ENCODE results near the gene UBE2D1. TPM values are rescaled to one million over a fixed set of nuclear protein-coding genes. Genes with fewer than 3 reads are reported as not detected.

The UBE2D1 gene
- total and polyA plus RNA-seq, 2 donors (not counting 1 experiment from before 2014, with no cell fraction given) = 12.1 to 21.4 TPM

GRCh38 chr10:58299580-58299979 lies 35.2 kb upstream of the UBE2D1 start:
- peak; percentile 43 to 69 for DNase-seq (ENCODE audit: low read depth in 2 of 2)
- H3K36me3 ChIP-seq (ENCODE audit: control insufficient read depth, insufficient read depth, low read length) = no peaks in the 10 kb centered on the region
- H3K9me3 ChIP-seq (ENCODE audit: control insufficient read depth, insufficient read depth, low read depth, low read length) = no peaks in the 10 kb centered on the region
- no peaks in the 10 kb centered on the region for H4K20me1 ChIP-seq (ENCODE audit: control insufficient read depth, extremely low read depth, insufficient read depth, low read length)
- H3K4me3 ChIP-seq (replicated peaks in 1 of 4; ENCODE audit: control extremely low read depth in 1 of 4, insufficient read depth in 1 of 4, low read depth in 3 of 4, low read length in 4 of 4) = no peak overlapping the region
- H3K9ac ChIP-seq (ENCODE audit: insufficient read depth, low read length) = no peak overlapping the region
- no peak overlapping the region for H3K27ac ChIP-seq (ENCODE audit: insufficient read depth, low read length)
- no peak overlapping the region for H2AFZ ChIP-seq (ENCODE audit: low read length)
- TF ChIP-seq EZH2 (IDR thresholded peaks at IDR 0.05; ENCODE audit: low read length, missing control alignments) = no peak
- TF ChIP-seq, protein P1, sequence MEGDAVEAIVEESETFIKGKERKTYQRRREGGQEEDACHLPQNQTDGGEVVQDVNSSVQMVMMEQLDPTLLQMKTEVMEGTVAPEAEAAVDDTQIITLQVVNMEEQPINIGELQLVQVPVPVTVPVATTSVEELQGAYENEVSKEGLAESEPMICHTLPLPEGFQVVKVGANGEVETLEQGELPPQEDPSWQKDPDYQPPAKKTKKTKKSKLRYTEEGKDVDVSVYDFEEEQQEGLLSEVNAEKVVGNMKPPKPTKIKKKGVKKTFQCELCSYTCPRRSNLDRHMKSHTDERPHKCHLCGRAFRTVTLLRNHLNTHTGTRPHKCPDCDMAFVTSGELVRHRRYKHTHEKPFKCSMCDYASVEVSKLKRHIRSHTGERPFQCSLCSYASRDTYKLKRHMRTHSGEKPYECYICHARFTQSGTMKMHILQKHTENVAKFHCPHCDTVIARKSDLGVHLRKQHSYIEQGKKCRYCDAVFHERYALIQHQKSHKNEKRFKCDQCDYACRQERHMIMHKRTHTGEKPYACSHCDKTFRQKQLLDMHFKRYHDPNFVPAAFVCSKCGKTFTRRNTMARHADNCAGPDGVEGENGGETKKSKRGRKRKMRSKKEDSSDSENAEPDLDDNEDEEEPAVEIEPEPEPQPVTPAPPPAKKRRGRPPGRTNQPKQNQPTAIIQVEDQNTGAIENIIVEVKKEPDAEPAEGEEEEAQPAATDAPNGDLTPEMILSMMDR (conservative IDR thresholded peaks at IDR 0.05 in 1 of 2, IDR thresholded peaks at IDR 0.05 in 1 of 2; ENCODE audit: low read depth in 1 of 2, low read length in 2 of 2) = peak; percentile 93 to 95
- H3K79me2 ChIP-seq (ENCODE audit: control insufficient read depth, insufficient read depth, low read length) = no peaks in the 10 kb centered on the region
- H3K27me3 ChIP-seq (ENCODE audit: control insufficient read depth, insufficient read depth, low read length) = no peaks in the 10 kb centered on the region
- no peaks in the 10 kb centered on the region for H3K4me1 ChIP-seq (ENCODE audit: control insufficient read depth, extremely low read depth, insufficient read depth, low read length)
- no peak overlapping the region for H3K4me2 ChIP-seq (ENCODE audit: extremely low read depth, insufficient read depth, low read length)

GRCh38 chr10:58300676-58301075 lies 34.1 kb upstream of the UBE2D1 start:
- H3K9me3 ChIP-seq (ENCODE audit: control insufficient read depth, insufficient read depth, low read depth, low read length) = no peaks in the 10 kb centered on the region
- no peak overlapping the region for H3K27ac ChIP-seq (ENCODE audit: insufficient read depth, low read length)
- H3K4me1 ChIP-seq (ENCODE audit: control insufficient read depth, extremely low read depth, insufficient read depth, low read length) = no peaks in the 10 kb centered on the region
- no peak overlapping the region for H3K4me2 ChIP-seq (ENCODE audit: extremely low read depth, insufficient read depth, low read length)
- H3K9ac ChIP-seq (ENCODE audit: insufficient read depth, low read length) = no peak overlapping the region
- TF ChIP-seq, protein P1 (conservative IDR thresholded peaks at IDR 0.05 in 1 of 2, IDR thresholded peaks at IDR 0.05 in 1 of 2; ENCODE audit: low read depth in 1 of 2, low read length in 2 of 2) = no peak
- no peak for TF ChIP-seq EZH2 (IDR thresholded peaks at IDR 0.05; ENCODE audit: low read length, missing control alignments)
- H4K20me1 ChIP-seq (ENCODE audit: control insufficient read depth, extremely low read depth, insufficient read depth, low read length) = no peaks in the 10 kb centered on the region
- no peak for DNase-seq (ENCODE audit: low read depth in 2 of 2)
- no peaks in the 10 kb centered on the region for H3K79me2 ChIP-seq (ENCODE audit: control insufficient read depth, insufficient read depth, low read length)
- H3K27me3 ChIP-seq (ENCODE audit: control insufficient read depth, insufficient read depth, low read length) = no peaks in the 10 kb centered on the region
- H3K4me3 ChIP-seq (replicated peaks in 1 of 4; ENCODE audit: control extremely low read depth in 1 of 4, insufficient read depth in 1 of 4, low read depth in 3 of 4, low read length in 4 of 4) = no peak overlapping the region
- H3K36me3 ChIP-seq (ENCODE audit: control insufficient read depth, insufficient read depth, low read length) = no peaks in the 10 kb centered on the region
- no peak overlapping the region for H2AFZ ChIP-seq (ENCODE audit: low read length)

GRCh38 chr10:58302254-58302653 lies 32.6 kb upstream of the UBE2D1 start:
- DNase-seq (ENCODE audit: low read depth in 2 of 2) = no peak
- no peaks in the 10 kb centered on the region for H3K36me3 ChIP-seq (ENCODE audit: control insufficient read depth, insufficient read depth, low read length)
- no peaks in the 10 kb centered on the region for H4K20me1 ChIP-seq (ENCODE audit: control insufficient read depth, extremely low read depth, insufficient read depth, low read length)
- no peak overlapping the region for H3K27ac ChIP-seq (ENCODE audit: insufficient read depth, low read length)
- H3K4me1 ChIP-seq (ENCODE audit: control insufficient read depth, extremely low read depth, insufficient read depth, low read length) = no peaks in the 10 kb centered on the region
- H3K9ac ChIP-seq (ENCODE audit: insufficient read depth, low read length) = no peak overlapping the region
- H3K9me3 ChIP-seq (ENCODE audit: control insufficient read depth, insufficient read depth, low read depth, low read length) = no peaks in the 10 kb centered on the region
- H3K79me2 ChIP-seq (ENCODE audit: control insufficient read depth, insufficient read depth, low read length) = no peaks in the 10 kb centered on the region
- TF ChIP-seq, protein P1 (conservative IDR thresholded peaks at IDR 0.05 in 1 of 2, IDR thresholded peaks at IDR 0.05 in 1 of 2; ENCODE audit: low read depth in 1 of 2, low read length in 2 of 2) = no peak
- TF ChIP-seq EZH2 (IDR thresholded peaks at IDR 0.05; ENCODE audit: low read length, missing control alignments) = no peak
- H3K4me3 ChIP-seq (replicated peaks in 1 of 4; ENCODE audit: control extremely low read depth in 1 of 4, insufficient read depth in 1 of 4, low read depth in 3 of 4, low read length in 4 of 4) = no peak overlapping the region
- no peaks in the 10 kb centered on the region for H3K27me3 ChIP-seq (ENCODE audit: control insufficient read depth, insufficient read depth, low read length)
- H3K4me2 ChIP-seq (ENCODE audit: extremely low read depth, insufficient read depth, low read length) = no peak overlapping the region
- H2AFZ ChIP-seq (ENCODE audit: low read length) = no peak overlapping the region

Measured in fibroblast of lung (primary cell).